WTC11 (cell line): ENCODE measurements around the gene CACNA1A. TPM values are rescaled to one million over a fixed set of nuclear protein-coding genes. Genes with fewer than 3 reads are reported as not detected.

Experiments
- ATAC-seq: fragments of 200-7000 bp; cut with Tn5 transposase; 2 replicates; pipeline ENCODE4 v1.10.0; 2021; ENCODE audit warnings: mild to moderate bottlenecking, moderate library complexity
- CTCF ChIA-PET: fragments of 300-600 bp; sonication (Branson Sonifier 250); formaldehyde crosslinking; loops from one replicate; lab custom pipeline; 2021; ENCODE audit warnings: antibody characterized with exemption; lab: Charles Lee
- POLR2A ChIA-PET: fragments of 350-600 bp; sonication (Branson Sonifier 250); formaldehyde crosslinking; loops from one replicate; lab custom pipeline; 2021; ENCODE audit warnings: antibody characterized with exemption; lab: Charles Lee
- DNase-seq: peaks from one replicate; pipeline ENCODE4 v3.0.0; 2021; ENCODE audit warnings: low spot score
- H3K27ac Mint-ChIP-seq: 2 replicates; pipeline ENCODE4 v1.8.0; 2021; ENCODE audit warnings: mixed read lengths
- H3K27me3 Mint-ChIP-seq: 2 replicates; pipeline ENCODE4 v1.8.0; 2021; ENCODE audit warnings: low read depth, mild to moderate bottlenecking, moderate library complexity, mixed read lengths
- H3K36me3 Mint-ChIP-seq: 2 replicates; pipeline ENCODE4 v1.8.0; 2021; ENCODE audit warnings: mixed read lengths
- H3K4me1 Mint-ChIP-seq: 2 replicates; pipeline ENCODE4 v1.8.0; 2022; ENCODE audit warnings: mixed read lengths
- H3K4me3 Mint-ChIP-seq: 2 replicates; pipeline ENCODE4 v1.8.0; 2021; ENCODE audit warnings: mild to moderate bottlenecking, moderate library complexity, mixed read lengths
- H3K9me3 Mint-ChIP-seq: 2 replicates; pipeline ENCODE4 v1.8.0; 2021; ENCODE audit warnings: mixed read lengths
- AR ChIP-seq: fragments of 250-450 bp; sonication (Bioruptor Pico); IDR thresholded peaks from 2 replicates; pipeline ENCODE4 v1.9.0; 2021; ENCODE audit warnings: mild to moderate bottlenecking
- ATF2 ChIP-seq: sonication (generic); formaldehyde crosslinking; IDR thresholded peaks from 2 replicates; pipeline ENCODE4 v1.8.1; 2022; ENCODE audit warnings: low read depth, missing genetic modification reagents, borderline replicate concordance
- CBFB ChIP-seq: sonication (generic); formaldehyde crosslinking; IDR thresholded peaks from 2 replicates; pipeline ENCODE4 v1.8.1; 2022; ENCODE audit warnings: mild to moderate bottlenecking, low read depth, missing genetic modification reagents
- CDX4 ChIP-seq: fragments of 250-450 bp; sonication (Bioruptor Pico); IDR thresholded peaks from 2 replicates; pipeline ENCODE4 v1.9.0; 2021; ENCODE audit warnings: moderate library complexity, mild to moderate bottlenecking, inconsistent platforms, borderline replicate concordance
- CTCF ChIP-seq: fragments of 200-600 bp; IDR thresholded peaks from 2 replicates; pipeline ENCODE4 v1.8.0; 2022; ENCODE audit warnings: antibody characterized with exemption
- ETV6 ChIP-seq: sonication (generic); formaldehyde crosslinking; IDR thresholded peaks from 2 replicates; pipeline ENCODE4 v1.8.1; 2022; ENCODE audit warnings: mild to moderate bottlenecking, missing genetic modification reagents
- FOXJ3 ChIP-seq: sonication (generic); formaldehyde crosslinking; IDR thresholded peaks from 2 replicates; pipeline ENCODE4 v1.9.0; 2021; ENCODE audit warnings: missing genetic modification reagents, mild to moderate bottlenecking, borderline replicate concordance
- FOXK1 ChIP-seq: sonication (generic); formaldehyde crosslinking; IDR thresholded peaks from 2 replicates; pipeline ENCODE4 v1.8.0; 2022; ENCODE audit warnings: mild to moderate bottlenecking, moderate library complexity, missing genetic modification reagents
- IRF2 ChIP-seq: sonication (generic); formaldehyde crosslinking; IDR thresholded peaks from 2 replicates; pipeline ENCODE4 v1.8.0; 2022; ENCODE audit warnings: low read depth, missing genetic modification reagents, borderline replicate concordance
- KAT7 ChIP-seq: sonication (generic); formaldehyde crosslinking; IDR thresholded peaks from 2 replicates; pipeline ENCODE4 v1.8.1; 2023; ENCODE audit warnings: missing genetic modification reagents, mild to moderate bottlenecking, borderline replicate concordance
- NFYB ChIP-seq: sonication (generic); formaldehyde crosslinking; conservative IDR thresholded peaks from 2 replicates; pipeline ENCODE4 v1.8.0; 2022; ENCODE audit warnings: low read depth, missing genetic modification reagents
- PRRX2 ChIP-seq: fragments of 250-450 bp; sonication (Bioruptor Pico); IDR thresholded peaks from 2 replicates; pipeline ENCODE4 v1.8.0; 2021; ENCODE audit warnings: mild to moderate bottlenecking
- SP1 ChIP-seq: sonication (generic); formaldehyde crosslinking; conservative IDR thresholded peaks from 2 replicates; pipeline ENCODE4 v1.8.1; 2022; ENCODE audit warnings: missing genetic modification reagents
- TCF7 ChIP-seq: sonication (generic); formaldehyde crosslinking; IDR thresholded peaks from 2 replicates; pipeline ENCODE4 v1.8.0; 2022; ENCODE audit warnings: mild to moderate bottlenecking, low read depth, missing genetic modification reagents, moderate library complexity
- TEAD1 ChIP-seq: sonication (generic); formaldehyde crosslinking; IDR thresholded peaks from 2 replicates; pipeline ENCODE4 v1.8.0; 2022; ENCODE audit warnings: mild to moderate bottlenecking, missing genetic modification reagents
- USF1 ChIP-seq: sonication (generic); formaldehyde crosslinking; IDR thresholded peaks from 2 replicates; pipeline ENCODE4 v1.8.0; 2022; ENCODE audit warnings: mild to moderate bottlenecking, missing genetic modification reagents
- USF2 ChIP-seq: sonication (generic); formaldehyde crosslinking; IDR thresholded peaks from 2 replicates; pipeline ENCODE4 v1.8.1; 2023; ENCODE audit warnings: mild to moderate bottlenecking, missing genetic modification reagents, moderate library complexity
- ZNF121 ChIP-seq: sonication (generic); formaldehyde crosslinking; IDR thresholded peaks from 2 replicates; pipeline ENCODE4 v1.8.0; 2023; ENCODE audit warnings: missing genetic modification reagents
- ZNF396 ChIP-seq: fragments of 250-450 bp; sonication (Bioruptor Pico); IDR thresholded peaks from 2 replicates; pipeline ENCODE4 v1.8.0; 2021; ENCODE audit warnings: mild to moderate bottlenecking, moderate library complexity, borderline replicate concordance
- ZNF425 ChIP-seq: fragments of 250-450 bp; sonication (Bioruptor Pico); conservative IDR thresholded peaks from 2 replicates; pipeline ENCODE4 v1.9.0; 2021; ENCODE audit warnings: mild to moderate bottlenecking
- ZSCAN18 ChIP-seq: fragments of 250-450 bp; sonication (Bioruptor Pico); IDR thresholded peaks from 2 replicates; pipeline ENCODE4 v2.1.2; 2022; ENCODE audit warnings: mild to moderate bottlenecking, moderate library complexity
- total RNA-seq: library from RNA; stranded (reverse); gene quantifications from 3 replicates; pipeline ENCODE4 v1.2.3, GENCODE V29; 2021

The CACNA1A gene
- total RNA-seq, 1 experiment from 2014 or later = 28.9 TPM

- no peaks in the 10 kb centered on the region for H3K36me3 Mint-ChIP-seq
- H3K9me3 Mint-ChIP-seq = peaks cover 6% of the 10 kb centered on the region
- peaks cover 18% of the 10 kb centered on the region for H3K27me3 Mint-ChIP-seq
- H3K27ac Mint-ChIP-seq = no peak overlapping the region
- H3K4me1 Mint-ChIP-seq = no peaks in the 10 kb centered on the region
- POLR2A ChIA-PET = no interaction called here
- no peak for DNase-seq
- no peak overlapping the region for H3K4me3 Mint-ChIP-seq
- CTCF ChIA-PET = no interaction called here
- no peak for ATAC-seq
- no peak for TF ChIP-seq ZSCAN18 (CRISPR knock-in tag)
- TF ChIP-seq IRF2 (CRISPR knock-in tag) = no peak
- no peak for TF ChIP-seq CDX4 (CRISPR knock-in tag)
- no peak for TF ChIP-seq AR
These were observed 40.8 kb upstream of the CACNA1A start for GRCh38 chr19:13547102-13547501.

- H3K4me3 Mint-ChIP-seq = no peak overlapping the region
- ChIA-PET CTCF (interaction anchor here (0.5 kb wide), 1 partner anchor 313 kb away, joined by 4 read pairs; no protein-coding TSS in a partner anchor), POLR2A (no interaction called here)
- H3K27me3 Mint-ChIP-seq = peaks cover 21% of the 10 kb centered on the region
- no peaks in the 10 kb centered on the region for H3K36me3 Mint-ChIP-seq
- peaks cover 9% of the 10 kb centered on the region for H3K9me3 Mint-ChIP-seq
- no peak overlapping the region for H3K27ac Mint-ChIP-seq
- ATAC-seq (no peak), DNase-seq (no peak)
- H3K4me1 Mint-ChIP-seq = no peaks in the 10 kb centered on the region
- no peak for TF ChIP-seq PRRX2 (CRISPR knock-in tag)
- no peak for TF ChIP-seq ZNF425 (CRISPR knock-in tag)
- TF ChIP-seq TCF7 (CRISPR knock-in tag) = no peak
- TF ChIP-seq USF1 (CRISPR knock-in tag) = no peak
- no peak for TF ChIP-seq KAT7 (CRISPR knock-in tag)
- no peak for TF ChIP-seq SP1
- TF ChIP-seq NFYB (CRISPR knock-in tag) = no peak
- TF ChIP-seq CBFB (CRISPR knock-in tag) = no peak
- no peak for TF ChIP-seq USF2 (CRISPR knock-in tag)
- no peak for TF ChIP-seq TEAD1 (CRISPR knock-in tag)
- no peak for TF ChIP-seq FOXK1 (CRISPR knock-in tag)
- no peak for TF ChIP-seq ETV6
- no peak for TF ChIP-seq ZNF396 (CRISPR knock-in tag)
- TF ChIP-seq FOXJ3 (CRISPR knock-in tag) = no peak
- no peak for TF ChIP-seq ATF2 (CRISPR knock-in tag)
- no peak for TF ChIP-seq CTCF
- no peak for TF ChIP-seq ZNF121 (CRISPR knock-in tag)
These were observed 38.1 kb upstream of the CACNA1A start for GRCh38 chr19:13544423-13544822.
